ENCODE results near the gene FKBP2.
A peak's percentile ranks its signal among the peaks of the same experiment; 100 is the strongest.
"Not testable (repeated sequence)": the region's sequence is repeated elsewhere in the genome, so short reads cannot be mapped to it uniquely, and the experiment has no call there.

FKBP2 gene

GRCh38 chr11:64234647-64235379 is 6.1 kb upstream of the FKBP2 start:
- no peak for DNase-seq

DNA sequence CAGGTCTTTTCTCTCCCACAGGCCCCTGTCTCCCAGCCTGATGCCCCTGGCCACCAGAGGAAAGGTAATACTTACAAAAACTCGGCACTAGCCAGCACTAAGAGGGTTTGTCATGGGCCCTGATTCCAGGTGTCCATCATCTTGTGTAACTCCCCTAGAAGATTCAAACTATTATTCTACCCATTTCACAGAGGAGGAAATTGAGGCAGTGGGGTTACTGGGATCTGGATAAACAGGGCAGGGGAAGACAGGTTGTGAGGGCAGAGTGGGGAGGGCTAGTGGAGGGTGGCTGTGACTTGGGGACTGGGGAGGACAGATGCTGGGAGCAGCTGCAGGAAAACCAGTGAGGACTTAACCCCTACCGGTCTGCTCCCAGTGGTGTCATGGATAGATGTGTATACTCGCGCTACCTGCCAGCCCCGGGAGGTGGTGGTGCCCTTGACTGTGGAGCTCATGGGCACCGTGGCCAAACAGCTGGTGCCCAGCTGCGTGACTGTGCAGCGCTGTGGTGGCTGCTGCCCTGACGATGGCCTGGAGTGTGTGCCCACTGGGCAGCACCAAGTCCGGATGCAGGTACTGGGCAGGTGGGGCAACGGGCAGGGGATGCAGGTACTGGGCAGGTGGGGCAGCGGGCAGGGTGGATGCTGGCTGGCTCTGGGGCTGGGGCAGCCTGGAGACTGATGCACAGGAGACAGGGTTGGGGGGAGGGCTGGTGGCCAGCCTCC is 5.3 kb upstream of the FKBP2 start:
- DNase-seq: no peak

GRCh38 chr11:64237484-64237951 is 3.4 kb upstream of the FKBP2 start:
- no peak for DNase-seq

DNA sequence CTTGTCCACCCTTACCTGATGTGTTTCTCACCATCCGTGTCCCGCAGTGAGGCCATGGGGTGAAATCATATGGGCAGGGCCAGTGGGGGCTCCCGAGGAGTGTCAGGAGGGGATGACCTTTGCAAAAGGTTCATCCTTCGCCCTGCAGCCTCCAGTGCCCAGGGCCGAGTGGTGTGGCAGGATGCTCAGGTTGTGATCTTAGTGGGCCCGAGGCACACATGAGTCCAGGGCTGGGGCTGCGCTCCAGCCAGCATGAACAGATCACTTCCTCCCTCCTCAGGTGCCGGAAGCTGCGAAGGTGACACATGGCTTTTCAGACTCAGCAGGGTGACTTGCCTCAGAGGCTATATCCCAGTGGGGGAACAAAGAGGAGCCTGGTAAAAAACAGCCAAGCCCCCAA is 2.8 kb upstream of the FKBP2 start:
- no peak for DNase-seq

GRCh38 chr11:64238999-64239398 is 1.9 kb upstream of the FKBP2 start:
- DNase-seq: no peak

- DNase-seq: no peak
Observed at GRCh38 chr11:64239662-64240434, 1.0 kb upstream of the FKBP2 start.

DNA sequence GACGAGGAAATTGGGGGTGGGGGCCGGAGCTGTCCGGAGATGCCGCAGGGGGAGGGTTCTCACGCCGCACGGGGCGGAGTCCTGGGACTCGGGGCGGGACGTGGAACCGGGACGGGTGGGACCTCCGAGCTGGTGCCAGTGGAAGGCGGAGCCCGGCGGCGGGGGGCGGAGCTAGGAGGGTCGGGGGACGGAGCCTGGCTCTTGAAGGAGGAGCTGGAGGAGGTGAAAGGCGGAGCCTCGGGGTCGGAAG is 271 bp downstream of the FKBP2 start:
- DNase-seq: no peak

GRCh38 chr11:64241491-64242374 is 838 bp downstream of the FKBP2 start:
- DNase-seq: peak; percentile 96

GRCh38 chr11:64243236-64243854 is 2.5 kb downstream of the FKBP2 start:
- no peak for DNase-seq

DNA sequence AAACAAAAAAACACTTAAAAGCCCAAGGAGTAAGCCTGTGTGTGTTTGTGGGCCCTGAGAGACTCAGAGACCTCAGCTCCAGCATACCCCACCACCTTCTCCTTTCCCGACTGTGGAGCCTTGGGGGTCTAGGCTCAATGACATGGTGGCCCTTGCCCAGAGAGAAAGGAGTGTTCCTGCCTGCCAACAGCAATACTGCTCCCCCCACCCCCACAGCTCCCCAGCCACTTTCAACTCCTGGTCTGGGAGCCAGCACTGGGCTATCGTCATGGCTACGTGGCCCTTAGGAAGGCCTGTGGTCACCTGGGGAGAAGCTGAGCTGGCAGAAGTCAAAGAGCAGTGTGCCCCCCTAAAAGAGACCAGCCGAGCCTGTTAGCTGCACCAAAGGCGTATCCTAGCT is 3.2 kb downstream of the FKBP2 start:
- DNase-seq: no peak

GRCh38 chr11:64244966-64245365 is 4.1 kb downstream of the FKBP2 start:
- no peak for DNase-seq

DNA sequence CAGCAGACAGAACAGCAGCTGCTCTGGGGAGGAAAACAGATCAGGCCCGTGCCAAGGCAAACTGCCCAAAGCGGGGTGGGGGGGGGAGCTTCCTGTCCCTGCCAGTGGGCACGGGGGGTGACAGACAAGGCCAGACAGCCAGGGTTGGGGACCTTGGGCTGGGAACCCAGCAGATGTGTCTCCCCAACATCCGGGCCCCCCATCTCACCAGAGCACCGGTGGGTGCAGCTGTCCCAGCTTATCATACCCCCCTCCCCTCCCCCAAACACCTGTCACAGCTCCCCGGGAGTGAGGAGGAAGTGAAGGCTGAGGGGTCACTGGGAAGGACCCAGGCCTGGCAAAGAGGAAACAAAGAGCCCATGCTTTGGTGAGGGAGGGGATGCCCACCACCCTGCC is 4.5 kb downstream of the FKBP2 start:
- DNase-seq: no peak

GRCh38 chr11:64245797-64246620 is 5.1 kb downstream of the FKBP2 start:
- DNase-seq: peak; percentile 89

GRCh38 chr11:64246621-64246870 is 5.7 kb downstream of the FKBP2 start:
- DNase-seq: not testable (repeated sequence)

- DNase-seq: peak; percentile 64
Observed at GRCh38 chr11:64246871-64247728, 6.2 kb downstream of the FKBP2 start, which contains the start of gene PPP1R14B. Gene PPP1R14B (minus strand): TSS chr11:64246943. CDS start chr11:64246673, 270 bp downstream.

DNA sequence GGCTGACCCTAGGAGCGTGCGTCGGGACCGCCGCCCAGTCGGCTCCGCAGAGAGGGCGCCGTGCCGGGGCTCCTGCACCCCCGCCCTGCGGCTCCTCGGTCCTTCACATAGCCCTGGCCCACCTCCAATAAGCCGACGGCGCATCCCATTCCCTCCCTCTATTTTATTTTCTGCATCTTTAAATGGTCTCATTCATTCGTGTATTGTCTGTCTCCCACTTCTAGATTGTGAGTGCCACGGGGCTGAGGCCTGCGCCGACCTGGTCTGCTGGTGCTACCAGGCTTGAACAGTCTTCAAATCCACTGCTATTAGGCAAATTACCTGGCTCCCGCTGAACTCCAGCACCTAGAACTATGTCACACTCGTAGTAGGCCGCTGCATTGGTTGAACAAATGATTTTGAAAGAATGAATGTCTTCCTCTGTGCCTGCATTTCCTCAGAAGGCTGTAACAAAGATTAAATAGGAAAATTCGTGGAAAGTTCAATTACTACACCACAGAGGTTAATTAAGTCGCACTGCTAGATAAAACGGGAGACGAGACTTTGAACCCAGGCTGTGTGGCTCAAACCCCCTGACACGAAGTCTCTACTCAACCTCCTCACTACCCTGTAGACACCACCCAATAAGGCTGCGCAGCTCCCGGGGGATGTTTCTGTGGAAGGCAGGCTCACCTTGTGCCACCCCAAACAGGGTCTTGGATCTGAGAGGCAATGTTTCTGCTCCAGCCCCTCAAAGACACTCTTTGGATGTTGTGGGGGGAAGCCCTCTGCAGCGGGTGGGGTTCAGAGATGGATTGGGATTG is 7.0 kb downstream of the FKBP2 start:
- DNase-seq: no peak

DNA sequence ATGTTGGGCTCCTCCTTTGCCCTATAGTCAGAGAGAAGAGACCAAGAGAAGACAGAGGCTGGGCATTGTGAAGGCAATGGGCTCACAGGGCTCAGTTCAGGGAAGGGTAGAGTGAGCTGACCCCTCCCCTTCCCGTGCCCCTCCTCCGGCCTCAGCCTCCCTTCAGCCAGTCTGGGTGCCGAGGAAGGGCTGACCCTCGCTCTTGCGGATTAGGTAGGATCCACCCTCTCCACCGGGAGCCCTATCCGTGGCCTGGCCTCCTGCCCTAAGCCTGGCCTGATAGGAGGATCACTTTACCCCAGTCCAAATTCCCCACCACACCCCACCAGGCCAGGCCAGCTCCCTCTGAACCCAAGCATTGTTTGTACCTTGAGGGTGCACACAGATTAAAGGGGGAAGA is 7.7 kb downstream of the FKBP2 start:
- DNase-seq: no peak

DNA sequence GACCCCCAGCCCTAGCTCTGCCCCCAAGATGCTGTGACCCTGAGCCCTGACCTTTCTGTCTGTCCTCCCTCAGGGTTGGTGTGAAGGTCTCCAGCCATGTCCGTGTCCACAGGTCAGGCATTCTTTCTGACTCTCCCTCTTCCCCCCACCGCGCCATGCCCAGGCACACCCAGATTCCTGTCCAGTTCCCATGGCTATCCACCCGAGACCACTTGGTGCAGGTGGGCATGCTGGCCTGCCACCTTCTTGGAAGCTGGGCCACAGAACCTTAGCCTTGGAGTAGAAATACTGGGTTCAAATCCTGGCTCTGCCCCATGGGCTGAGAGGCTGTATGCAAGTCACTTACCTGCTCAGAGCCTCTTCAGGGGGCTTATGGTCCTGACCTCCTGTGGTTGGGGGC is 8.1 kb downstream of the FKBP2 start:
- no peak for DNase-seq

GRCh38 chr11:64249563-64250414 is 8.9 kb downstream of the FKBP2 start:
- DNase-seq: no peak
